Stomach (tissue), 9 donors: Measurements from ENCODE around the gene GNB1L. TPM values are rescaled to one million over a fixed set of nuclear protein-coding genes. Genes with fewer than 3 reads are reported as not detected.

ENCODE experiments used
- DNase-seq, 2 donors: peaks; one replicate each; pipeline versions ENCODE4 v3.0.0 to v3.0.0-alpha.2; 2013 to 2019
- H3K27ac ChIP-seq, 5 donors: fragments of 200-600 bp in 4 of 5; sonication (generic) in 4 of 5; one replicate each; pipeline ENCODE4 v1.5.1; 2013 to 2019; ENCODE audit warnings: mild to moderate bottlenecking in 1 of 5, moderate library complexity in 1 of 5
- H3K27me3 ChIP-seq, 3 donors: fragments of 200-600 bp; sonication (generic); one replicate each; pipeline ENCODE4 v1.5.1; 2017 to 2019; ENCODE audit warnings: mixed run types in 1 of 3
- H3K36me3 ChIP-seq, 4 donors: fragments of 200-600 bp; sonication (generic); 1 replicate in 3 of 4; 2 replicates in 1 of 4; pipeline ENCODE4 v1.5.1; 2016 to 2019
- H3K4me1 ChIP-seq, 4 donors: fragments of 200-600 bp; sonication (generic); one replicate each; pipeline ENCODE4 v1.5.1; 2016 to 2019
- H3K4me3 ChIP-seq, 4 donors: fragments of 200-600 bp; sonication (generic) in 3 of 4; one replicate each; pipeline ENCODE4 v1.5.1; 2016 to 2019; ENCODE audit warnings: mild to moderate bottlenecking in 1 of 4
- H3K9me3 ChIP-seq, 4 donors: fragments of 200-600 bp; sonication (generic); one replicate each; pipeline ENCODE4 v1.5.1; 2016 to 2019
- EP300 ChIP-seq: sonication (generic); formaldehyde crosslinking; IDR thresholded peaks from one replicate; pipeline ENCODE4 v1.6.1; 2017; ENCODE audit warnings: antibody characterized with exemption
- POLR2A ChIP-seq, 4 donors: fragments of 450-650 bp; IDR thresholded peaks; one replicate each; pipeline ENCODE4 v1.6.1; 2016; ENCODE audit warnings: antibody characterized with exemption in 4 of 4, control low read depth in 2 of 4, mild to moderate bottlenecking in 1 of 4, moderate library complexity in 1 of 4
- POLR2AphosphoS5 ChIP-seq, 3 donors: sonication (generic); formaldehyde crosslinking; IDR thresholded peaks; one replicate each; pipeline ENCODE4 v1.6.1; 2016; ENCODE audit warnings: antibody characterized with exemption in 3 of 3
- WGBS, 5 donors: extraction: QIAGEN DNeasy Blood & Tissue Kit in 3 of 5; methylation state at CpG; one replicate each; pipeline versions ENCODE4 v1.1.5 to v1.1.7; 2013 to 2018; 5-methylcytosine and 5-hydroxymethylcytosine counted together
- intact Hi-C: fragments of 100-400 bp; cut with DNase I; formaldehyde crosslinking; loops from one replicate; pipeline ENCODE4 v1.15.1; 2023; ENCODE audit warnings: low total_unique reads
- polyA plus RNA-seq, 3 donors: library from polyadenylated mRNA; stranded (reverse); fragments of 200-250 nt; gene quantifications; one replicate each; pipeline ENCODE4 v1.2.3, GENCODE V29; 2013
- total RNA-seq, 5 donors: library from RNA; depleted of rRNA; stranded (reverse); fragments of >200 nt; gene quantifications; one replicate each; pipeline versions ENCODE4 v1.1.0 to v1.2.3, GENCODE V29; 2014 to 2016
- TF ChIP-seq, protein P1 (sequence below), 7 experiments: fragments of 450-650 bp in 4 of 7; fragments of 200-600 bp in 3 of 7; sonication (generic) in 3 of 7; IDR thresholded peaks; one replicate each; pipeline ENCODE4 v1.5.1; 2016 to 2019; ENCODE audit warnings: antibody characterized with exemption in 7 of 7, control low read depth in 2 of 7, mild to moderate bottlenecking in 1 of 7
- donor health status: healthy with polysubstance abuse.
- donor health status: Bipolar disorder and iron deficiency.
- donor health status: healthy.

GNB1L gene
- total and polyA plus RNA-seq, 8 donors = 0.29 to 6.8 (median 3.1) TPM; not detected in 1

GRCh38 chr22:19868333-19868732 is 13.7 kb upstream of the GNB1L start:
- no peaks in the 10 kb centered on the region for H3K27me3 ChIP-seq
- H3K27ac ChIP-seq = no peak overlapping the region
- no peak overlapping the region for H3K4me3 ChIP-seq
- intact Hi-C loops = no loop called here
- H3K4me1 ChIP-seq = peaks cover 0 to 10% (median 4%) of the 10 kb centered on the region in 4 donors
- H3K9me3 ChIP-seq = no peaks in the 10 kb centered on the region
- no peak for DNase-seq
- TF ChIP-seq, protein P1, sequence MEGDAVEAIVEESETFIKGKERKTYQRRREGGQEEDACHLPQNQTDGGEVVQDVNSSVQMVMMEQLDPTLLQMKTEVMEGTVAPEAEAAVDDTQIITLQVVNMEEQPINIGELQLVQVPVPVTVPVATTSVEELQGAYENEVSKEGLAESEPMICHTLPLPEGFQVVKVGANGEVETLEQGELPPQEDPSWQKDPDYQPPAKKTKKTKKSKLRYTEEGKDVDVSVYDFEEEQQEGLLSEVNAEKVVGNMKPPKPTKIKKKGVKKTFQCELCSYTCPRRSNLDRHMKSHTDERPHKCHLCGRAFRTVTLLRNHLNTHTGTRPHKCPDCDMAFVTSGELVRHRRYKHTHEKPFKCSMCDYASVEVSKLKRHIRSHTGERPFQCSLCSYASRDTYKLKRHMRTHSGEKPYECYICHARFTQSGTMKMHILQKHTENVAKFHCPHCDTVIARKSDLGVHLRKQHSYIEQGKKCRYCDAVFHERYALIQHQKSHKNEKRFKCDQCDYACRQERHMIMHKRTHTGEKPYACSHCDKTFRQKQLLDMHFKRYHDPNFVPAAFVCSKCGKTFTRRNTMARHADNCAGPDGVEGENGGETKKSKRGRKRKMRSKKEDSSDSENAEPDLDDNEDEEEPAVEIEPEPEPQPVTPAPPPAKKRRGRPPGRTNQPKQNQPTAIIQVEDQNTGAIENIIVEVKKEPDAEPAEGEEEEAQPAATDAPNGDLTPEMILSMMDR (IDR thresholded peaks at IDR 0.05) = no peak
- TF ChIP-seq POLR2A (IDR thresholded peaks at IDR 0.05) (no peak), POLR2AphosphoS5 (IDR thresholded peaks at IDR 0.05) (no peak), EP300 (no peak)
- 90 to 96% (median 94%) methylated on average over 3 of the region's 3 CpGs for WGBS, 5 donors
- H3K36me3 ChIP-seq = no peaks in the 10 kb centered on the region

DNA sequence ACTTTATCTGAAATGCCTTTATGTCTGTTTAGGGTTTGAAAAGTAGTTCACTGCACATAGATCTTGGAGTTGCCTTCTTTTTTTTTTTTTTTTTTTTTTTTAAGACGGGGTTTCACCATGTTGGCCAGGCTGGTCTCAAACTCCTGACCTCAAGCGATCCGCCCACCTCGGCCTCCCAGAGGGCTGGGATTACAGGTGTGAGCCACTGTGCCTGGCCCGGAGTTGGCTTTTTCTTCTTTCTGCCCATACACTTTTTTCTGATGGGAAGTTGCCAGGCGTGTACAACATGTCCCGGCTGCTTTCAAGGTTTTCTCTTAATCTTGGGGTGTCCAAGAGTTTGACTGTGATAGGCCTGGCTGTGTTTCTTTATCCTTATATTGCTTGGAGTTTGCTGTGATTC is 12.9 kb upstream of the GNB1L start:
- H3K9me3 ChIP-seq = no peaks in the 10 kb centered on the region
- H3K4me3 ChIP-seq = no peak overlapping the region
- no peaks in the 10 kb centered on the region for H3K36me3 ChIP-seq
- no peak for DNase-seq
- intact Hi-C loops = no loop called here
- 89 to 96% (median 94%) methylated on average over 7 of the region's 7 CpGs for WGBS, 5 donors
- TF ChIP-seq POLR2A (IDR thresholded peaks at IDR 0.05) (no peak), POLR2AphosphoS5 (IDR thresholded peaks at IDR 0.05) (no peak), EP300 (no peak)
- no peak overlapping the region for H3K27ac ChIP-seq
- no peaks in the 10 kb centered on the region for H3K27me3 ChIP-seq
- peaks cover 0 to 3% (median under 1%) of the 10 kb centered on the region in 4 donors for H3K4me1 ChIP-seq

DNA sequence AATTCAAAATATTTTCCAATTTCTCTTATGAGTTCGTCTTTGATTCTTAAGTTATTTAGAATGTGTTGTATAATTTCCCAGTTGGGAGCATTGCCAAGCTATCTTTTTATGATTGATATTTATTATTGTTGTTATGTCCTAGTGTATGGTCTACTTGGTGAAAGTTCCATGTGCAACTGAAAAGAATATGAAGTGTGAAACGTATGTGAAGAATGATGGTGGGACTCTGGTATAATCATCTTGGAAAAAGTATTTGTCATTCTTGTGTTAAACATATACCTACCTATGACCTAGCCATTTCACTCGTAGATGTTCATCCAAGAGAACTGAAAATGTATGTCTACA is 12.0 kb upstream of the GNB1L start:
- H3K27me3 ChIP-seq = no peaks in the 10 kb centered on the region
- H3K27ac ChIP-seq = no peak overlapping the region
- H3K4me3 ChIP-seq = no peak overlapping the region
- WGBS, 5 donors = 86 to 95% (median 93%) methylated on average over 3 of the region's 3 CpGs
- no peak for TF ChIP-seq POLR2AphosphoS5 (IDR thresholded peaks at IDR 0.05)
- TF ChIP-seq EP300 = no peak
- TF ChIP-seq, protein P1 (IDR thresholded peaks at IDR 0.05) = no peak
- TF ChIP-seq POLR2A (IDR thresholded peaks at IDR 0.05) = no peak
- no peaks in the 10 kb centered on the region for H3K36me3 ChIP-seq
- no peaks in the 10 kb centered on the region for H3K9me3 ChIP-seq
- no peak for DNase-seq
- intact Hi-C loops = no loop called here
- no peaks in the 10 kb centered on the region for H3K4me1 ChIP-seq

DNA sequence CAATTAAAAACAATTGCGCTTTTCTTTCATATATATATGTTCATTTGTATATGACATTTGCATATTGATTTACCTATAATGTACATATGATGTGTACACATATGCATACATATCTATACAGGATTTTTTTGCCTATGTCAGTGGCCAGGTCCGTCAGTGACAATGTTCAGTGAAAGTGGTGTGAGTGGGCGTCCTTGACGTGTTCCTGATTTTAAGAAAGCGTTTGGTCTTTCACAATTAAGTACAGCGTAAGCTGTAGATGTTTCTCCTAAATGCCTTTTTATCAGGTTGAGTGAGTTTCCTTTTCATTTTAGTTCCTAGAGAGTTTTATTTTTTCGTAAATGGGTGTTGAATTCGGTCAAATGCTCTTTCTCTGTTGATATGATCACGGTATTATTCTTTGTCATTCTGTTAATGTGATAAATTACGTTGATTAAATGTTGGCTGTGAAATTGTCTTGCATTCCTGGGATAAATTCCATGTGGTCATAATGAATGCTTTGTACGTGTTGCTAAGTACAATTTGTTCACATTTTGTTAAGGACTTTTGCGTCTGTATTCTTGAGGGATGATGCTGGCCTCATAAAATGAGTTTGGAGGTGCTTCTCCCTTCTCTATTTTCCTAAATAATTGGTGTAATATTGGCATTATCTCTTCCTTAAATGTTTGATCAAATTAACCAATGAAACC is 10.6 kb upstream of the GNB1L start:
- TF ChIP-seq, protein P1 (IDR thresholded peaks at IDR 0.05) = no peak
- TF ChIP-seq POLR2AphosphoS5 (IDR thresholded peaks at IDR 0.05) (no peak), POLR2A (IDR thresholded peaks at IDR 0.05) (no peak), EP300 (no peak)
- no peaks in the 10 kb centered on the region for H3K4me1 ChIP-seq
- no peak overlapping the region for H3K4me3 ChIP-seq
- H3K9me3 ChIP-seq = no peaks in the 10 kb centered on the region
- DNase-seq = peak in 1 of 2 donors; percentile 2
- H3K36me3 ChIP-seq = no peaks in the 10 kb centered on the region
- H3K27me3 ChIP-seq = no peaks in the 10 kb centered on the region
- H3K27ac ChIP-seq = no peak overlapping the region
- intact Hi-C loops = no loop called here
- WGBS, 5 donors = 62 to 78% (median 75%) methylated on average over 12 of the region's 12 CpGs

GRCh38 chr22:19864538-19865106 is 9.9 kb upstream of the GNB1L start:
- H3K4me3 ChIP-seq = no peak overlapping the region
- H3K4me1 ChIP-seq = no peaks in the 10 kb centered on the region
- H3K36me3 ChIP-seq = no peaks in the 10 kb centered on the region
- intact Hi-C loops = no loop called here
- no peak for DNase-seq
- H3K27ac ChIP-seq = no peak overlapping the region
- TF ChIP-seq POLR2AphosphoS5 (IDR thresholded peaks at IDR 0.05) = no peak
- TF ChIP-seq, protein P1 (IDR thresholded peaks at IDR 0.05) = no peak
- TF ChIP-seq POLR2A (IDR thresholded peaks at IDR 0.05) = no peak
- 90 to 96% (median 93%) methylated on average over 5 of the region's 5 CpGs for WGBS, 5 donors
- H3K9me3 ChIP-seq = no peaks in the 10 kb centered on the region
- no peaks in the 10 kb centered on the region for H3K27me3 ChIP-seq
